D721Med (cell line): Measurements from ENCODE around the gene ZNF777.

Experiments used
- DNase-seq: peaks from one replicate; pipeline ENCODE4 v3.0.0; 2011; ENCODE audit warnings: low spot score; ENCODE audit not compliant: insufficient read length
- FAIRE-seq: peaks from 2 replicates; lab custom pipeline; 2011; peaks lifted over from hg19 to GRCh38; lab: Jason Lieb, UNC
- CTCF ChIP-seq: IDR thresholded peaks from 2 replicates; pipeline ENCODE4 v1.5.1; 2012; ENCODE audit warnings: mild to moderate bottlenecking, control low read depth; ENCODE audit not compliant: insufficient read depth; ENCODE audit errors: missing control alignments

Gene ZNF777

GRCh38 chr7:149385195-149385950 is 75.5 kb downstream of the ZNF777 start:
- no peak for DNase-seq
- no peak for TF ChIP-seq CTCF
- FAIRE-seq, result no peak
